CMK (cell line): ENCODE data around the gene AAGAB.
"Not testable (repeated sequence)": the region's sequence is repeated elsewhere in the genome, so short reads cannot be mapped to it uniquely, and the experiment has no call there.

Experiments
- DNase-seq: peaks from one replicate; pipeline ENCODE4 v3.0.0-alpha.2; 2010; ENCODE audit warnings: low read depth

The AAGAB gene

DNA sequence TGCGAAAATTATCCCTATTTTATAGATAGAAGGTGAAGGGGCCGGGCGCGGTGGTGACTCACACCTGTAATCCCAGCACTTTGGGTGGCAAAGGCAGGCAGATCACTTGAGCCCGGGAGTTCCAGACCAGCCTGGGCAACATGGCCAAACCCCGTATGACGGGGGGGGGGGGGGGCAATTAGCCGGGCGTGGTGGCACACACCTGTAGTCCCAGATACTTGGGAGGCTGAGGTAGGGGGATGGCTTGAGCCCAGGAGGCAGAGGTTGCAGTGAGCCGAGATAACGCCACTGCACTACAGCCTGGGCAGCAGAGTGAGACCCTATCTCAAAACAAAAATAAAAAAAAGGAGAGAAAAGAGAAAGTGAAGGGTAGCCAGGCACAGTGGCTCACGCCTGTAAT, 1.4 kb downstream of the AAGAB start:
- DNase-seq = no peak

DNA sequence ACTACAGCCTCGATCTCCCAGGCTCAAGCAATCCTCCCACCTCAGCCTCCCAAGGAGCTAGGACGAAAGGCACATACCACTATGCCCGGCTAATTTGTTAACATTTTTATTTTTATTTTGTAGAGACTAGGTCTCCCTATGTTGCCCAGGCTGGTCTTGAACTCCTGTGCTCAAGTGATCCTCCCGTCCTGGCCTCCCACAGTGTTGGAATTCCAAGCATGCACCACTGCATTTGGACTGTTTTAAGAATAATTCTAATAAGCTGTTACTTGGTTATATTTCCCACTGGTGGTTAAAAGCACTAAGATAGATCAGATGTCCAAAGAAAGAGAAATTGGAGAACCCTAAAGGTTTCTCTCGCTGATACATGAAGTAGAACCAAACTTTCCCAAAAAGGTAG, 3.1 kb downstream of the AAGAB start:
- DNase-seq = no peak

DNA sequence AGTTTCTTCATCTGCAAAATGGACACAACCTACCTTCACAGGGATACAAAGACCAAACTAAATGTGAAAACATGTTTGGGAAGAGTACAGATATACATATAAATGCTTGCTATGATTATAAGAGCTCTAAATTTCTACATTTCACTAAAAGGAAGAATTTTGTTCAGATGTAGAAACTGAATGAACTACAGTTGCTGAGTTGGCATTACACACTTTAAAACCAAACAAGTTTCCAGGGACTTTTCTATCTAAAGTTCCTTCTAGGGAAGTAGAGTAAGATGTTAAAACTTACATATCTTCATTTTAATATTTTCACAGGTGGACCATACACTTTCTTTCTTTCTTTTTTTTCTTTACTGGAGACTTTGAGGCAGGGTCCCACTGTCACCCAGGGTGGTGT, 4.6 kb downstream of the AAGAB start:
- no peak for DNase-seq

DNA sequence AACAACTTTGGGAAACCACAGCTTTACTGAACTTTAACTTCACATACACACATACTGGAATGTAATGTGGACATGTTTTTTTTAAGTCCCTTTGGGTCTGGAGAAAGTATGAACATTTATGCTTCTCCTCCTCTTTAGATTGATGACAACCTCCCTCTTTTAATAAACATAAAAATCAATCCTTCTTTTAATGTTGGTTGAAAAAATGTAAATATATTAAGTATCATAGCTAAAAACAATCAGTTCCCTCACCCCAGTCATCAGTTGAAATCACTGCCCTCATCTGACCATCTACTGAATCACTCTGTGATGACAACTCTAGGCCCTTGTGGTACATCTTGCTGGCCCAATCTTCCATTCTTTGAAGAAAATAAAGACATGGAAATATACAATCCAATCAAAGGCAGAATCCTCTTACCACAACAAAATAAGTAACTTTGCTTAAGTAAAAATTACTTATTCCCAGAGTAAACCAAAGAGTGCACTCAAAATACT, 6.4 kb downstream of the AAGAB start:
- DNase-seq = no peak

DNA sequence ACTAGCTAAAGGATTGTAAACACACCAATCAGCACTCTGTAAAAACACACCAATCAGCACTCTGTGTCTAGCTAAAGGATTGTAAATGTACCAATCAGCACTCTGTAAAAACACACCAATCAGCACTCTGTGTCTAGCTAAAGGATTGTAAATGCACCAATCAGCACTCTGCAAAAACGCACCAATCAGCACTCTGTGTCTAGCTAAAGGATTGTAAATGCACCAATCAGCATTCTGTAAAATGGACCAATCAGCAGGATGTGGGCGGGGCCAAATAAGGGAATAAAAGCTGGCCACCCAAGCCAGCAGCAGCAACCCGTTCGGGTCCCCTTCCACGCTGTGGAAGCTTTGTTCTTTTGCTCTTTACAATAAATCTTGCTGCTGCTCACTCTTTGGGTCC, 7.9 kb downstream of the AAGAB start:
- DNase-seq = not testable (repeated sequence)

DNA sequence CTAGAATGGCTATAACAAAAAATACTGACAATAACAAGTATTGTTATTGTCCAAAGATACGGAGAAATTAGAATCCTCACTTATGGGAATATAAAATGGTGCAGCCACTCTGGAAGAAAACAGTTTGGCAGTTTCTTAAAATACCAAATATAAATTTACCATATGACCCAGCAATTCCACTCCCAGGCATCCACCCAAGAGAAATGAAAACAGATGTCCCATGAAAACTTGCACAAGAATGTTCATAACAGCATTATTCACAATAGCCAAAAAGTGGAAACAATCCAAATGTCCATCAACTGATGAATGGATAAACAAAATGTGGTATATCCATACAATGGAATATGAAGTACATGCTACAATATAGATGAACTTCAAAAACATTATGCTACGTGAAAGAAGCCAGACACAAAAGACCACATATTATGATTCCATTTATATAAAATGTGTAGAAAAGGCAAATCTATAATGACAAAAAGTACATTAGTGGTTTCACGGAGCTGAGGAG, 9.4 kb downstream of the AAGAB start:
- no peak for DNase-seq

DNA sequence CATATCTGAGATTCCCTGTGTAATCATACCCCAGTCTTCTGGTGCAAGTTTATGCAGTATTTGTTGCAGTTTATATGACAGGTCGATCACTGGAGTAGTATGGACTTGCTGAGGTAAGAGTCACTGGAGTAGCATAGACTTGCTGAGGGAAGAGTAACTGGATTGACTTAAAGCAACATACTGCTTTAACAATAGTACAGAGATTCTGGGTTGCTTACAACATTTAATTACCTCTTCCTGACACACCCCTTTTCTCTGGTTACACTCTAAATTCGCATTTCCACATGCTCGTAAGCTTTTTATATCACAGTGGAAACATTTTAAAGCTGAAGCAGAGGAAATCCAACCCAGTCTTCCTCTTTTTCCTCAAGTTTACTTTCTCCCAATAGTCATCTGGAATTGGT, 11.8 kb downstream of the AAGAB start:
- no peak for DNase-seq

DNA sequence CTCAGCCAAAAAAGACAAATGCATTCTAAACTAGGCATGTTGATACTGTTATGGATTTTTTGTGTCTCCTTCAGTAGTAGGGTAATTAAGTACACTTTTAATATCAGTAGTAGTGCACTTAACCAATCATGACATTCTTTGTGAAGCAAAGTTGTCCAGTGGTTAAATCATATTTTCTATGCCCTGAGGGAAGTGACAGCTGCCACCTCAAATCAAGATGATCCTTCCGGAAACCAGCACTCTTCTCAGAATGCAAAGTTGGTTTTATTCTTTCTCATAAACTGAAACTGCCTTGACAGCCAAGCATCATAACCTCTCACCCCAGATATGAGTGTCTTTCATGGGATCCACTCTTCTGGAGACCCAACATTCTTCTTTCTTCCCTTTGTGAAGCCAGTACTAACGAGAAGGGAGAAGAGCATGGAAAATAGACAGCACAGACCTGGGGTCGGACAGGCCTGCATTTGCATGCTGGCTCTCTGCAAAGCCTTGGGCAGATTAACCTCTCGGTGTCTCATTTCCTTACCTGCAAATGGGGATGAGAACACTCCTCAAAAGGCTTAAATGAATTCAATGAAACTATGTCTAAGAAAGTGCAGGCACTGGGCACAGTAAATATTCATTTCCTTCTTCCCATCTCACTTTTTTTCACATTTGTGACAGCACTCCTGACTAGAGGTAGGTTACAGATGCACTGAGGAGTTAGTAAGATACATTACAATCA, 13.2 kb downstream of the AAGAB start:
- no peak for DNase-seq

DNA sequence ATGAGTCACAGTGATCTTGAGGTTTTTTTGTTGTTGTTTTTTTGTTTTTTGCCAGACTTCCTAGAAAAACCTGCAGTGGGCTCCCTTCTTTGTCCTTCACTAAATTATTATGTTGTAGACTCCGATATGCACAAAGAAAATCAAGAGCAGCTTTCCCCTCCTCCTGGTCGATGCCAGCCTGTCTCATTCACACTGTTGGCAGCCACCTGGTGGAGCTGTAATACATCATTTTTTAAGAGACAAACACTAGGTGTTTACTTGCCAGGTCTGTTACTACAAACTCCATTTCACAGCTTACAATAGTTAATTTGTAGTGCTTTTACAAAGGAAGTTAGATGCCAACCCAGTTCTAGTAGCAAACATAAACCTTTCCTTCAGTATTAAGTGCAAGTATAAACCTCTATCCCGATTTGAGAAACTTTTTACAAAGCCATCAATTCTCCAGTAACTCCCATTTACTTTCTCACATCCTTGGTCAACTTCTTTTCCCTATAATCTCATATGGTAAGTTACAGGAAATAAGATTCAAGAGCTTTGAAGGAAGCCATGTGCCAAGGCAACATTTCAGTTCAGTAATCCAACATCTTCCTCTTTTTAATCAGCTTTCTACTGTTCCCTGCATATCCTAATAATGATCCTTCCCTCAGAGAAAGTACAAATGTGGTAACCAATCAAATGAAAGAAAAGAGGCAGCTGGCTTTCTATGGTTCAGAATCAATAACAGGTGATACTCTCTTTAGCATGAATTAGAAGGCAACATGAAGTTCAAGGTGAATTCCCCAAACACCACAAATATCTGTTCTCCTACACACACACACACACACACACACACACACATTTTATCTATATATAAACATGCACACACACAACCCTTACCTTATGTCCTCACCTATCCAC, 14.0 kb downstream of the AAGAB start:
- DNase-seq = no peak

DNA sequence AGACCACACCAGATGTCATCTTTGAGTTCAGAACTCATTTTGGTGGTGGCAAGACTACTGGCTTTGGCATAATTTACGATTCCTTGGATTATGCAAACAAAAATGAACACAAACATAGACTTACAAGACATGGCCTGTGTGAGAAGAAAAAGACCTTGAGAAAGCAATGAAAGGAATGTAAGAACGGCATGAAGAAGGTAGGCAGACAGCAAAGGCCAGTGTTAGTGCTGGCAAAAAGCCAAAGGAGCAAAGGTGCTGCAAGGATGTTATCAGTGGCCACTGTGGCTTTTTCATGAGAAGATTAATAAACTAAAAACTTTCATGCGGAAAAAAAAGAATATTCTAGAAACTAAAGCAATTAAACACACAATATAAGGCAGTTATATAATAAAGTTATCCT, 21.9 kb downstream of the AAGAB start:
- DNase-seq = no peak

DNA sequence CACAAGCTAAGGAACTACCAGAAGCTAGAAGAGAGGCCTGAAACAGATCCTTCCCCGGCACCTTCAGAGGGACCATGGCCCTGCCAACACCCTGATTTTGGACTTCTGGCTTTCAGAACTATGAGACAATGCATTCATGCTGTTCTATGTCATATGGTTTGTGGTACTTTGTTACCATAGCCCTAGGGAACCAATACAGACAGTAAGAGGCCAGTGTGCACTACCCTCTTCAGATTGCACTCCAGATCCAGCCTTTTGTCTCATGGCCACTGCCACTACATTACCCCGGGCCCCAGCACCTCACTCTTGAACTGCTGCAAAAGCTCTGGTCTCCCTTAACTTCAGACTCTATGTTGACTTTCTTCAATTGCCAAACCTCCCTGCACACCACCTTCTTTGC, 24.0 kb downstream of the AAGAB start:
- no peak for DNase-seq

DNA sequence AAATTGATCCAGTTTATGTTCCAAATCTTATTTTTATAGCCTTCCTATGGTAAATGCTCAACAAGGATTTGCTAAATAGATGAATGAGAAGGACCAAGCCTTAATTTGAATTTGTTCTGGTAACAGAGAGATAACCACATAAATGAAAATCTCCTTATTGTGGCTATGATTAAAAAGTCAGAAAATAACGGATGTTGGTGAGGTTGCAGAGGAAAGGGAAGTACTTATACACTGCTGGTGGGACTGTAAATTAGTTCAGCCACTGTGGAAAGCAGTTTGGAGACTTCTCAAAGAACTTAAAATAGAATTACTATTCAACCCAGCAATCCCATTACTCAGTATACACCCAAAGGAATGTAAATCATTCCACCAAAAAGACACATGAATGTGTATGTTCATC, 26.2 kb downstream of the AAGAB start:
- no peak for DNase-seq

DNA sequence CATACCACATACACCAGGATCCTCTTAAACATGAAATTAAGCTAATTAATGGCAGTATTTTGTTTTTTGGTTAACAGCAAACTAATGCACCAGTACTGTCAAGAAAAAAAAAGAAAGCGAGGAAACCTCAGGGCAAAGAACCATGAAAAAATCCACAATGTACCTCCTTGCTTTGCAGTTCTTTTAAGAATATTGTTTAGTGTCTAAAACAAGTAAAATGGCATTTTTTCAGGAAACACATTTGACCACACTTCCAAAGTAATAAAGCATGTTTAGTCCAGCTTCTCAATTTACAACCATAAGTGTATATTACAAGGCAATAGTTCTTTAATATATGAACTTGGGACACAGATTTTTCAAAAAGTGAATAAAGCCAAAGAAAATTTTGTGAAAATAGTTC, 26.6 kb downstream of the AAGAB start:
- DNase-seq = no peak

DNA sequence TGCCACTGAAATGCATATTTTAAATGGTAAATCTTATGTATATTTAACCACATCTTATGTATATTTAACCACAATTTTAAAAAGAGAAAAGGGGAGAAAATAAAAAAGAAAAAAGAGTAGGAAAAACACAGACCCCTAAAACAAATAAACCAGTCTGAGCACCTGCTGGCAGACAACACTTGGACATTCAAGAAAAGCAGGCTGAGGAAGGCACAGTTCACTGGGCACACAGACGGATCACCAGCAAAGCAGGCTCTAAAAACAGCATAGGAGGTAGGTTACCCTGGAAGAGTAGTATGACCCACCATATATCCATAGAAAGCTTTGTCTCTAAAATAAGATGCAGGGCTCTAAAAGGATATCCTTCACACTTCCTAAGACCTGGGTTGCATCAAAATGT, 27.0 kb downstream of the AAGAB start:
- DNase-seq = no peak

DNA sequence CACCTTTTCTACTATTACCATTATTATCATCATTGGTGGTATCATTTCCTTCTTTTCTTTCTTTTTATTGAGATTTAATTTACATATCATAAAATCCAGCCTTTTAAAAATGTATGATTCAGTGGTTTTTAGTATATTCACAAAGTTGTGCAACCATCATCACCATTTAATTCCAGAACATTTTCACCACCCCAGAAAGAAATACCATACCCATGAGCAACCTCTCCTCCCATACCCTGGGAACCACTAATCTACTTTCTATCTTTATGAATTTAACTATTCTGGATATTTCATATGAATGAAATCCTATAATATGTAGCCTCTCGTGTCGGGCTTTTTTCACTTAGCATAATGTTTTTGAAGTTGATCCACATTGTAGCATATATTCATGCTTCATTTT, 29.1 kb downstream of the AAGAB start:
- DNase-seq = no peak

DNA sequence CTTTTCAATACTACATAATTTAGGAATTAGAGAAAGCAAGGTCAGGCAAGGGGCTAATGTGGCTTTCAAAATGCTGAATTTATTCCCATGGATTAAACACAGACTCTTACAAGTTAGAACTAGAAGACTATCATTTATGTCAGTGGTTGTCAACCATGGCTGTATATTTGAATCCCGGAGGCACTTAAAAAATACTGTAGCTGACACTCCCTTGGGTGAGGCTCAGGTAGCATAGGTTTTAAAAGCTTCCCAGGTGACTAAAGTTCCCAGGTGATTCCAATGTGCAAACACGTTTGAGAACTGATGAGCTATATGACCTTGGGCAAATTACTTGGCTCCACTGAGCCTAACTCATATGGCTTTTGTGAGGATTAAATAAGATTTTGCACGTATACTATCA, 29.6 kb downstream of the AAGAB start:
- no peak for DNase-seq

DNA sequence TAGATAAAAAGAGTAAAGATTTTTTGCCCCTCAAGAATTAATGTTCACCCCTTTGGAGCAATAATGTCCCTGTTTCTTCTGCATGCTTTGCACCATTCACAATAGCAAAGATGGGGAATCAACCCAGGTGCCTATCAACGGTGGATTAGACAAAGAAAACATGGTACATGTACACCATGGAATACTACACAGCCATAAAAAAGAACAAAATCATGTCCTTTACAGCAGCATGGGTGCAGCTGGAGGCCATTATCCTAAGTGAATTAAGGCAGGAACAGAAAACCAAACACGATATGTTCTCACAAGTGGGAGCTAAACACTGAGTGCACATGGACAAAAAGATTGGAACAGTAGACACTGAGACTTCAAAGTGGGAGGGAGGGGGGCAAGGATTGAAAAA, 35.2 kb downstream of the AAGAB start:
- DNase-seq = no peak

DNA sequence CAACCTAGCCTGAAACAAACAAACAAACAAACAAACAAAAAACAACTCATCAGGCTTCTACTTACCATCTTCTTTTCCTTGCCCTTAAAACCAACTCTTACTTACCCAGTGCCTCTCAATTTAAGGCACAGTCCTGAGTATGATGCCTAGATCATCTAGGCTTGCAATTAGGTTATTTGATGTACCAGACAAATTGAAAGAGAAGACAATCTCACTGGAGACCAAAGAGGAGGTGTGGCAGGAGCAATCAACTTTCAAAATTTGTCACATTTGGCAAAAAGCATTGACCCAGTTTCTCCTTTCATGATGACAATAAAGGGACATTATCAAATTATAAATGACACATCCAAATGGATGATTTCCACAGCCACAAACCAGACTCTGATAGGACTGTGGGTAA, 36.0 kb downstream of the AAGAB start:
- no peak for DNase-seq

DNA sequence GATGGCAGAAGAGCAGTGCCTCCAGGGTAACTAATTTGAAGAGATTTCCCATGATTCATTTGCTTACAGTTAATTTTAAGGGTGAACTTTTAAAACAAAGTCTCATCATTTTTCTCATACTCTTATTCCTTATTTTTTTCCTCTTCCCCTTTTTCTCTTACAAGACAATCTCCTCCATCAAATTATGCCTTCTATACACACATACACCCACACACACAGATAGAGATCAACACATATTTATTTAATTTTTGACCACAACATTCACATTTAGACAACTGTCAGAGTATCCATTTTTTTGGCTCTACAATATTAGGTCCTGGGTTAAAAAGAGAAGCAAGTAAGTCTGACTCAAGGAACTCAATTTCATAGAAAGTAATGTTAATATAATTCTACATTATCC, 37.6 kb downstream of the AAGAB start:
- no peak for DNase-seq

DNA sequence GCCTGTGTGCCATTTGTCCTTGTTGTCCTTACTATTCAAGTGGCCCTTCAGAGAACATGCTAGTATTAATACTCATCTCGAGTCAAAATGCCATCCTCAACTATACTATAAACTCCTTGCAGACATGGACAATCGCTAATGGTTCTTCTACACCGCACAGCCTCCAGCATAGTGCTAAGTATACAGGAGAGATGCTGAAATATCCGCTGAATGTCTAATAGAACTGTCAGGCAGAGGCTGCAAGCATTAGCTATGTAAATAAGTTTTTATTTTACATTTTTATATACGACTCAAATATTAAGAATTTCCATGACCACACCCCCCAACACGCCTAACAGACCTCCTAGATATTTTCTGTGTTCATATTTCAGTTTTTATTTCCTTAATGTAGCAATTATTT, 39.4 kb downstream of the AAGAB start:
- DNase-seq = no peak

DNA sequence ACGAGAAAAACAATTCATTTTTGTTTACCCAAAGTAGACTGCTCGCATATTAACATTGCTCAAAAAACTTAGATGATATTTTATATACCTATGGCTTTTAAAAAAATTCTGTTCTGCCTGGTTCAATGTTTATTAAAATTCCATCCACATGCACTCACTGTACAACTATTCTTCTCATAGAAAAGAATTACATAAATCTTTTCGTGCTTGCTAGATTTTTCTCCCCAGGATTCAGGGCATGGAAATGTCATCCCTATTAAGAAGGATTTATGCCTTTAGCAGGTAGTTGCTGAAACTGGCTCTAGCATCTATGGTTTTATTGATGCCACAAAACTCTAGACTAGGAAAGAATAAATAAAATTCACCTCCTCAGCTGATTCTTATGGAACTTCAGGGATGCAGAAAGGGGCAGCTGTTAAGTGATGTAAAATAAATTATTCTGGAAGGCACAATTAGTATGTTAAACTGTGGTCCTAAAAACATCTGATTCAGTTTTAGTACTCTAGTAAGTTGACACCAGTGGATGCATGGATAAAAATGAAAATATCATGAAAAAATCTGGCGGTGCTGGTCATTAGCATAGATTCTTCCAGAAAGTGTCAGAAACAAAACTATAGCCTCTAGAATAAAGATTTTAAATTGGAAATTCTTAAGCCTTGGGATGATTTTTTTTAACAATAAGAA, 41.6 kb downstream of the AAGAB start:
- no peak for DNase-seq

DNA sequence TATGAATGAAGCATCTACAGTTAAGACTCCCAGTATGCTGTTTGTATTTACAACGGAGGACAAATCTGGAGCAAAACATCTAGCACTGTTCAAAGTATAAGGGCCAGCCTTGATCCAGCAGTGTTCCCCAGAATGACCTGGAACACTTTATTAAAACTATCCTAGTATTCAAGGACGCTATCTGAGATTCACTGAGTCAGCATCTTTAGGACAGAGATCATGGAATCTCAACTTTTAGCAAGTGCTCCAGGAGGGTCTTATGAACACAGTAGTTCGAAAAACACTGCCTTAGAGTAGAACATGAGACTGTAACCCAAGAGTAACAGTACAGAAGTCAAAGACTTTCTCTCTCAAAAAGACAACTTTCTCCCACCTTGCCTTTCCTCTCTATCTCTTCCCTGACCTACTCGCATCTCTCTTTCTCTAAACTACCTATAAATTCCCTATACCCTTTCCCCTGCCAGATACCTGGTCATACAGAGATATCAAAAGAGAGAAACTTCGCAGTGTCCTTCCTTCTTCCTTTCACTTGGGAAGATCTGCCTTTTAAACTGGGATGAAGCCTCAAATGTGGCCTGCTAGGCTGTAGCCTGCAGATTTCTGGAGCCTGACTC, 43.8 kb downstream of the AAGAB start:
- no peak for DNase-seq
